HFFc6 (cell line): Measurements from ENCODE around the gene DUS1L. TPM values are rescaled to one million over a fixed set of nuclear protein-coding genes. Genes with fewer than 3 reads are reported as not detected.

Source experiments
- DNase-seq: peaks from one replicate; pipeline ENCODE4 v3.0.0-alpha.2; 2018
- H3K27ac Mint-ChIP-seq: 2 replicates; pipeline ENCODE4 v1.8.0; 2020; ENCODE audit warnings: mild to moderate bottlenecking, mixed read lengths
- H3K27me3 Mint-ChIP-seq: 2 replicates; pipeline ENCODE4 v1.8.0; 2021; ENCODE audit warnings: mild to moderate bottlenecking, moderate library complexity, mixed read lengths; ENCODE audit not compliant: insufficient read depth
- H3K36me3 Mint-ChIP-seq: 2 replicates; pipeline ENCODE4 v1.8.0; 2021; ENCODE audit warnings: low read depth, mixed read lengths
- H3K4me1 Mint-ChIP-seq: 2 replicates; pipeline ENCODE4 v1.8.0; 2020; ENCODE audit warnings: low read depth, mixed read lengths
- H3K4me3 Mint-ChIP-seq: 2 replicates; pipeline ENCODE4 v1.8.0; 2020; ENCODE audit warnings: mild to moderate bottlenecking, moderate library complexity, mixed read lengths
- H3K9me3 Mint-ChIP-seq: 2 replicates; pipeline ENCODE4 v1.8.0; 2020; ENCODE audit warnings: mild to moderate bottlenecking, mixed read lengths
- total RNA-seq, 6 experiments: library from RNA; stranded (reverse); fragmentation: NEBNext Ultra II Directional; extraction: Animal tissue kit (Norgen Biotek cat#: 25700); gene quantifications; 2 replicates in 1 of 6; 3 replicates in 5 of 6; pipeline ENCODE4 v1.2.3, GENCODE V29; 2021
- TF ChIP-seq, protein P1 (sequence below): fragments of 200-600 bp; sonication (generic); IDR thresholded peaks from 2 replicates; pipeline ENCODE4 v1.5.0; 2021; ENCODE audit warnings: antibody characterized with exemption, mild to moderate bottlenecking

Gene DUS1L
- total RNA-seq, 6 experiments from 2014 or later: 65.8 to 86.8 (median 71.2) TPM

DNA sequence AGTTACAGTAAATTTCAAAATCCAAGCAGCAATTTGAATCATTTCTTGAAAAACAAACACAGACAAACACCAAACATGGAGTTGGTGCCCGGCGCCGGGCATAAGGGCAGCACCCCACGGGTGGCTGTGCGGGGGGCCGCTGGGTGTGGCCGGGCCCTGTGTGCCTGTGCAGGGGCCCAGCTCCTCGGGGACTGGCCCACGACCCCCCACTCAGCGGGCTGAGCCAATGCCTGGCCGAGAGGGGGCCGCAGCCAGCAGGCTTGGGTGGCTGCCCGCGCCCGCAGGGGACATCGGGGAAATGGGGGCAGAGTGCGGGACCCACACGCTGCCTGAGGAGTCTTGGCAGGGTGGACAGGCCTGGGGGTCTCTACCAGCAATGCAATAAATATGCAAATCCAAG is 12.8 kb upstream of the DUS1L start:
- H3K36me3 Mint-ChIP-seq: peaks cover 8% of the 10 kb centered on the region; the same call in 1 of the 2 replicates
- H3K4me1 Mint-ChIP-seq: no peaks in the 10 kb centered on the region

DNA sequence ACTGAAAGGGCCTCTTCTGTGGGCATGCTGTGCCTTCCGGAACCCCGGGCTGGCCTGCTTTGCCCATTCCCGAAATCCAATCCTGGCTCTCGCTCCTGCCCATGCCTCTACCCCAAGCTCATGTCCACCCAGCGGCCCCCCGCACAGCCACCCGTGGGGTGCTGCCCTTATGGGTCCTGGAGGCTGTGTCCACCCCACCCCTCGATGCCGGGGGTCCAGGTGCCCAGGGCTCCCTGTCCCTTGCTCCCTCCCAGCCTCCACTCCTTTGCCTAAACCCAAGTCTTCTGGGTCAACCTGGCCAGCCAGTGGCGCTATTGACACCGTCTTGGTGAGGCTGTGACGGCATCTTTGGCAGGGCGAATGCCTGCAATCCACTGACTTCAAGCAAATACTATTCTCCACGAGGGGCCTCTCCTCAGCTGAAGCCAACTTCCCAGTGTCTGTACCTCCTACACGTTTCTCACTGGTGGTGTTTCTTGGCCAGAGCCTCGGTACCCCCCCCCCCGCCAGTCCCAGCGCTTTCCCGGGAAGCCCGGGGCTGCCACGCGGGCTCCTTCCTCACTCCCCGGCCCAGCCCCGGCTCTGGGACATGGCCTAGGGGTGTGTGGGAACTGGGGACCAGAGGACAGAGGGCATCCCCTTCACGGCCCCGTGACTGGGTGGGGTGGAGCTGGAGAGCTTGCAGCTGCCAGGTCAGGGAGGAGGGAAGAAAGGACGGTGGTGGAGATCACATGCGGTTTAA is 12.2 kb upstream of the DUS1L start:
- peaks cover 13% of the 10 kb centered on the region for H3K27me3 Mint-ChIP-seq
- no peak overlapping the region for H3K27ac Mint-ChIP-seq
- DNase-seq: no peak
- H3K4me1 Mint-ChIP-seq: no peaks in the 10 kb centered on the region
- peaks cover 8% of the 10 kb centered on the region; the same call in 1 of the 2 replicates for H3K36me3 Mint-ChIP-seq
- TF ChIP-seq, protein P1, sequence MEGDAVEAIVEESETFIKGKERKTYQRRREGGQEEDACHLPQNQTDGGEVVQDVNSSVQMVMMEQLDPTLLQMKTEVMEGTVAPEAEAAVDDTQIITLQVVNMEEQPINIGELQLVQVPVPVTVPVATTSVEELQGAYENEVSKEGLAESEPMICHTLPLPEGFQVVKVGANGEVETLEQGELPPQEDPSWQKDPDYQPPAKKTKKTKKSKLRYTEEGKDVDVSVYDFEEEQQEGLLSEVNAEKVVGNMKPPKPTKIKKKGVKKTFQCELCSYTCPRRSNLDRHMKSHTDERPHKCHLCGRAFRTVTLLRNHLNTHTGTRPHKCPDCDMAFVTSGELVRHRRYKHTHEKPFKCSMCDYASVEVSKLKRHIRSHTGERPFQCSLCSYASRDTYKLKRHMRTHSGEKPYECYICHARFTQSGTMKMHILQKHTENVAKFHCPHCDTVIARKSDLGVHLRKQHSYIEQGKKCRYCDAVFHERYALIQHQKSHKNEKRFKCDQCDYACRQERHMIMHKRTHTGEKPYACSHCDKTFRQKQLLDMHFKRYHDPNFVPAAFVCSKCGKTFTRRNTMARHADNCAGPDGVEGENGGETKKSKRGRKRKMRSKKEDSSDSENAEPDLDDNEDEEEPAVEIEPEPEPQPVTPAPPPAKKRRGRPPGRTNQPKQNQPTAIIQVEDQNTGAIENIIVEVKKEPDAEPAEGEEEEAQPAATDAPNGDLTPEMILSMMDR: no peak
- H3K9me3 Mint-ChIP-seq: no peaks in the 10 kb centered on the region
- no peak overlapping the region for H3K4me3 Mint-ChIP-seq

More for the DNA sequence above, 12.8 kb upstream of the DUS1L start:
- H3K4me3 Mint-ChIP-seq: no peak overlapping the region
- no peak overlapping the region for H3K27ac Mint-ChIP-seq
- H3K27me3 Mint-ChIP-seq: peaks cover 16% of the 10 kb centered on the region
- no peak for DNase-seq
- no peaks in the 10 kb centered on the region for H3K9me3 Mint-ChIP-seq
- TF ChIP-seq, protein P1: no peak

DNA sequence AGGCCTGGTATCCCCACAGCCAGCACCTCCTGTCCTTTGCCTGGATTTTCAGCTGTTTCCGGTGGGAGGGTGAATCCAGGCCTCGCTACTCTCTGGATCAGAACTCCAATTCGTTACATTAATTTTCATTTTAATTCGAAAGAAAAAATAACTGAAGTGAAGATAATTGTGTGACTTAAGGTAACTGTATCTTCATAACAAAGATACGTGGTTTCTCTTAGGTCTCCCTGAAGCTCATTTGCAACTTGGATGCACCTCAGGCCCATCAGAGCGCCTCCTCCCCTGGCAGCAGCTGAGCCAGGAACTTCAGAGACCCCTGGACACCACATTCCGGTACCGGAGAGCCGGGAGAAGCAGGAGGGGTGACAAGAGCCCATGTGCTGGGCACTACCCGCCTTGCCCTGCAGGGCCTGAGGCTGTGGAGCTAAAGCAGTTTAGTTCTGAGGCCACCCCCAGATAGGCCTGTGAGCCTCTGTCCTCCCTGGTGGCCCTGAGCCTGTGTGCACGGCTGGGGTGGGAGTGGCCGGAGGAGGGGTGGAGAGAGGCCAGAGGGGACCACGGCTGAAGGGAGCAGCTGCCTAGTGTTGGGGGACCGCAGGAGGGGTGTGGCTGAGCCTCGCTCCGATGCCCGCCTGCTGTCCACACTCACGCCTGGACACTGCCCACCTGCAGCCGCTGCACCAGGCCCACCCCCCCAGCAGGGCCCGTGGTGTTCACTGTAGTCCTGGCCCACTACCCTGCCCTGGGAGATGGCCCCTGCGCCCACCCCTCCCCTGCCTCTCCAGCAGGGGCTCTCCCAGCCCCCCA is 11.4 kb upstream of the DUS1L start:
- TF ChIP-seq, protein P1: no peak
- no peaks in the 10 kb centered on the region for H3K4me1 Mint-ChIP-seq
- peaks cover 15% of the 10 kb centered on the region for H3K27me3 Mint-ChIP-seq
- peaks cover 8% of the 10 kb centered on the region; the same call in 1 of the 2 replicates for H3K36me3 Mint-ChIP-seq
- H3K27ac Mint-ChIP-seq: no peak overlapping the region
- no peak overlapping the region for H3K4me3 Mint-ChIP-seq
- no peak for DNase-seq
- H3K9me3 Mint-ChIP-seq: no peaks in the 10 kb centered on the region

DNA sequence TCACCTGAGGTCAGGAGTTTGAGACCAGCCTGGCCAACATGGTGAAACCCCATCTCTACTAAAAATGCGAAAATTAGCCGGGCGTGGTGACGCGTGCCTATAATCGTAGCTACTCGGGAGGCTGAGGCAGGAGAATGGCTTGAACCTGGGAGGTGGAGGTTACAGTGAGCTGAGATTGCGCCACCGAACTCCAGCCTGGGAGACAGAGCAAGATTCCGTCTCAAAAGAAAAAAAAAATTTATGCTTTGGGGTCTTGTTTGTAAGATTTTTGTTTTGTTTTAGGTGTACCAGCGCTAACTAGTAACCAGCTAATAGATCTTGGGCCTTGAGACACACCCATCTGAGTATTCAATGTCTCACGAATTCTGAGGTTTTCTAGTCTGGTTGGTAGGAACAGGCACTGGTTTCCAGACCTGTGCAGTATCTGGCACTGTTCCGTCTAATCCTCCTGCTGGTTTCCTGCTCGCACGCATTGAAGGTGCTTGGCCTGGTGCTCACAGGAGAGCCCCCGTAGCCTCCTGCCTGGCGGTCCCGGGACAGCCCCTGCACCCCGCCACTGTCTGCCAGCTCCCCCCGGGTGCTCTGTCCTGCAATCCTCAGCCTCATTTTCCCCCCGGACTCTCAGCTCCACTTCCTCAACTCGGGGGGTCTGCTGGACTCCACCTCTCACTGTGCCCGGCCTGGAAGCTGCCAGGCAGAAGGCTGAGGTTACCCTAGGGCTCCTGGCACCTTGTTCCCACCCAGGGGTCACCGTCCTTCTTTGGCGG is 10.6 kb upstream of the DUS1L start:
- Mint-ChIP-seq H3K27ac (no peak overlapping the region), H3K4me1 (no peaks in the 10 kb centered on the region), H3K36me3 (peaks cover 8% of the 10 kb centered on the region; the same call in 1 of the 2 replicates), H3K9me3 (no peaks in the 10 kb centered on the region), H3K4me3 (no peak overlapping the region), H3K27me3 (peaks cover 15% of the 10 kb centered on the region)
- DNase-seq: no peak
- TF ChIP-seq, protein P1: no peak

DNA sequence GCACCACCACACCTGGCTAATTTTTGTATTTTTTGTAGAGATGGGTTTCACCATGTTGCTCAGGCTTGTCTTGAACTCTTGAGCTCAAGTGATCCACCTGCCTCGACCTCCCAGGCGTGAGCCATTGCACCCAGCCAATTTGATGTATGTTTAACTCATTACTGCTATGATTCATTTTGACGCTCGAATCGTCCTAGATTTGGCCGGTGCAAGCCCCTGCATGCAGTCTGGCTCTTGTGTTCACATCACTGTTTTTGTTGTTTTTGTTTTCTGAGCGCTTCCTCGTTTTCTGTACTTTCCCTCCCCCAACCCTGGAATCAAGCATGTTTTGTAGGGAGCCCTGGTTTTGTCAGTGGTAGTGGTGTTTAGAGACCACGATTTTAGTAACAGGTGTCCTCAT is 7.8 kb upstream of the DUS1L start:
- 0 out of 2 replicates have a peak, but pooled peaks cover 4% of the 10 kb centered on the region for H3K36me3 Mint-ChIP-seq
- H3K27ac Mint-ChIP-seq: no peak overlapping the region
- DNase-seq: no peak
- TF ChIP-seq, protein P1: no peak
- H3K4me3 Mint-ChIP-seq: no peak overlapping the region
- H3K9me3 Mint-ChIP-seq: no peaks in the 10 kb centered on the region
- H3K27me3 Mint-ChIP-seq: peaks cover 15% of the 10 kb centered on the region
- H3K4me1 Mint-ChIP-seq: no peaks in the 10 kb centered on the region
